ENCODE measurements around the gene BRI3.

GRCh38 chr7:98291717-98292116 lies 10.2 kb downstream of the BRI3 start:
- TF ChIP-seq, protein P1, sequence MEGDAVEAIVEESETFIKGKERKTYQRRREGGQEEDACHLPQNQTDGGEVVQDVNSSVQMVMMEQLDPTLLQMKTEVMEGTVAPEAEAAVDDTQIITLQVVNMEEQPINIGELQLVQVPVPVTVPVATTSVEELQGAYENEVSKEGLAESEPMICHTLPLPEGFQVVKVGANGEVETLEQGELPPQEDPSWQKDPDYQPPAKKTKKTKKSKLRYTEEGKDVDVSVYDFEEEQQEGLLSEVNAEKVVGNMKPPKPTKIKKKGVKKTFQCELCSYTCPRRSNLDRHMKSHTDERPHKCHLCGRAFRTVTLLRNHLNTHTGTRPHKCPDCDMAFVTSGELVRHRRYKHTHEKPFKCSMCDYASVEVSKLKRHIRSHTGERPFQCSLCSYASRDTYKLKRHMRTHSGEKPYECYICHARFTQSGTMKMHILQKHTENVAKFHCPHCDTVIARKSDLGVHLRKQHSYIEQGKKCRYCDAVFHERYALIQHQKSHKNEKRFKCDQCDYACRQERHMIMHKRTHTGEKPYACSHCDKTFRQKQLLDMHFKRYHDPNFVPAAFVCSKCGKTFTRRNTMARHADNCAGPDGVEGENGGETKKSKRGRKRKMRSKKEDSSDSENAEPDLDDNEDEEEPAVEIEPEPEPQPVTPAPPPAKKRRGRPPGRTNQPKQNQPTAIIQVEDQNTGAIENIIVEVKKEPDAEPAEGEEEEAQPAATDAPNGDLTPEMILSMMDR (IDR thresholded peaks at IDR 0.05), result no peak
- no peak for TF ChIP-seq POLR2A (IDR thresholded peaks at IDR 0.05)

Measured in lower leg skin (tissue), 3 donors.